PFSK-1 (cell line): ENCODE results near the gene CYB561D1.

Source experiments
- FOXP2 ChIP-seq: optimal IDR thresholded peaks from 2 replicates; pipeline ENCODE3; 2011; ENCODE audit warnings: borderline replicate concordance, control low read depth, inconsistent platforms; ENCODE audit not compliant: insufficient read depth; ENCODE audit errors: extremely low read length, extremely low read depth
- POLR2AphosphoS5 ChIP-seq: IDR thresholded peaks from 2 replicates; pipeline ENCODE4 v1.6.1; 2012; ENCODE audit warnings: low read depth, mild to moderate bottlenecking, control low read depth, low read length, moderate library complexity
- REST ChIP-seq, 2 experiments: IDR thresholded peaks; 2 replicates each; pipeline versions ENCODE4 v1.6.1 to v1.8.0; 2011 to 2012; ENCODE audit warnings: low read depth in 2 of 2, low read length in 2 of 2, control low read depth in 1 of 2, inconsistent platforms in 1 of 2, mild to moderate bottlenecking in 1 of 2, moderate library complexity in 1 of 2; ENCODE audit not compliant: insufficient read depth in 1 of 2
- SIN3A ChIP-seq: IDR thresholded peaks from 2 replicates; pipeline ENCODE4 v1.6.1; 2012; ENCODE audit warnings: mild to moderate bottlenecking, low read length, moderate library complexity, borderline replicate concordance; ENCODE audit not compliant: insufficient read depth
- TAF1 ChIP-seq: IDR thresholded peaks from 2 replicates; pipeline ENCODE4 v1.6.1; 2012; ENCODE audit warnings: low read length, control low read depth, borderline replicate concordance; ENCODE audit not compliant: insufficient read depth

The CYB561D1 gene

GRCh38 chr1:109457819-109458218 is 36.1 kb upstream of the CYB561D1 start:
- no peak for TF ChIP-seq SIN3A
- no peak for TF ChIP-seq TAF1
- TF ChIP-seq FOXP2, result no peak
- TF ChIP-seq POLR2AphosphoS5, result no peak
- no peak for TF ChIP-seq REST (IDR thresholded peaks at IDR 0.05; ENCODE audit: insufficient read depth in 1 of 2, low read depth in 2 of 2, low read length in 2 of 2)

- no peak for TF ChIP-seq TAF1
- TF ChIP-seq SIN3A, result no peak
- no peak for TF ChIP-seq FOXP2
- TF ChIP-seq REST (IDR thresholded peaks at IDR 0.05; ENCODE audit: insufficient read depth in 1 of 2, low read depth in 2 of 2, low read length in 2 of 2), result no peak
- no peak for TF ChIP-seq POLR2AphosphoS5
Measured at GRCh38 chr1:109466125-109466451, 27.8 kb upstream of the CYB561D1 start.

- no peak for TF ChIP-seq FOXP2
- TF ChIP-seq POLR2AphosphoS5, result no peak
- no peak for TF ChIP-seq SIN3A
- TF ChIP-seq TAF1, result no peak
- no peak for TF ChIP-seq REST (IDR thresholded peaks at IDR 0.05; ENCODE audit: insufficient read depth in 1 of 2, low read depth in 2 of 2, low read length in 2 of 2)
Measured at GRCh38 chr1:109466452-109467300, 27.2 kb upstream of the CYB561D1 start, which contains the start of gene SYPL2. SYPL2 (plus strand) TSS chr1:109466546; CDS start chr1:109466844, 298 bp downstream.

- no peak for TF ChIP-seq REST (IDR thresholded peaks at IDR 0.05; ENCODE audit: insufficient read depth in 1 of 2, low read depth in 2 of 2, low read length in 2 of 2)
- no peak for TF ChIP-seq TAF1
- no peak for TF ChIP-seq FOXP2
- no peak for TF ChIP-seq POLR2AphosphoS5
- TF ChIP-seq SIN3A, result no peak
Measured at GRCh38 chr1:109467301-109467777, 26.6 kb upstream of the CYB561D1 start.
